ENCODE measurements around the gene RAB33A. TPM values are rescaled to one million over a fixed set of nuclear protein-coding genes. Genes with fewer than 3 reads are reported as not detected.

Gene RAB33A
- total RNA-seq, 1 experiment from 2014 or later, result not detected

GRCh38 chrX:130172127-130172845 lies 524 bp downstream of the RAB33A start:
- no peak for DNase-seq (ENCODE audit: low spot score)

- peak; percentile 69 for DNase-seq (ENCODE audit: low spot score)
Observed at GRCh38 chrX:130173190-130173895, 1.6 kb downstream of the RAB33A start.

GRCh38 chrX:130174045-130174704 lies 2.4 kb downstream of the RAB33A start:
- peak; percentile 31 for DNase-seq (ENCODE audit: low spot score)

GRCh38 chrX:130174937-130175336 lies 3.2 kb downstream of the RAB33A start:
- DNase-seq (ENCODE audit: low spot score), result no peak

- no peak for DNase-seq (ENCODE audit: low spot score)
Observed at GRCh38 chrX:130176354-130176776, 4.6 kb downstream of the RAB33A start.

- DNase-seq (ENCODE audit: low spot score), result no peak
Observed at GRCh38 chrX:130176942-130177341, 5.2 kb downstream of the RAB33A start.

- no peak for DNase-seq (ENCODE audit: low spot score)
Observed at GRCh38 chrX:130179170-130179569, 7.4 kb downstream of the RAB33A start.

GRCh38 chrX:130179579-130180215 lies 7.9 kb downstream of the RAB33A start:
- DNase-seq (ENCODE audit: low spot score), result no peak

GRCh38 chrX:130184168-130184567 lies 12.4 kb downstream of the RAB33A start:
- no peak for DNase-seq (ENCODE audit: low spot score)

- no peak for DNase-seq (ENCODE audit: low spot score)
Observed at GRCh38 chrX:130184857-130185256, 13.1 kb downstream of the RAB33A start.

- no peak for DNase-seq (ENCODE audit: low spot score)
Observed at GRCh38 chrX:130186651-130187050, 14.9 kb downstream of the RAB33A start.

- no peak for DNase-seq (ENCODE audit: low spot score)
Observed at GRCh38 chrX:130190801-130191200, 19.0 kb downstream of the RAB33A start.

- no peak for DNase-seq (ENCODE audit: low spot score)
Observed at GRCh38 chrX:130196466-130196865, 24.7 kb downstream of the RAB33A start.

- DNase-seq (ENCODE audit: low spot score), result no peak
Observed at GRCh38 chrX:130197464-130197863, 25.7 kb downstream of the RAB33A start.

GRCh38 chrX:130204647-130205046 lies 32.9 kb downstream of the RAB33A start:
- no peak for DNase-seq (ENCODE audit: low spot score)

GRCh38 chrX:130211415-130212186 lies 39.8 kb downstream of the RAB33A start:
- DNase-seq (ENCODE audit: low spot score), result no peak

- no peak for DNase-seq (ENCODE audit: low spot score)
Observed at GRCh38 chrX:130212371-130212770, 40.6 kb downstream of the RAB33A start.

GRCh38 chrX:130213376-130213775 lies 41.6 kb downstream of the RAB33A start:
- DNase-seq (ENCODE audit: low spot score), result no peak

- DNase-seq (ENCODE audit: low spot score), result no peak
Observed at GRCh38 chrX:130216320-130216719, 44.6 kb downstream of the RAB33A start.

- no peak for DNase-seq (ENCODE audit: low spot score)
Observed at GRCh38 chrX:130224810-130225209, 53.0 kb downstream of the RAB33A start.

GRCh38 chrX:130228871-130229270 lies 57.1 kb downstream of the RAB33A start:
- DNase-seq (ENCODE audit: low spot score), result no peak
